Brain pericyte (primary cell): ENCODE measurements around the gene KCNN3.

Experiments used
- DNase-seq: peaks from one replicate; pipeline ENCODE4 v3.0.0-alpha.2; 2012; ENCODE audit warnings: low read depth, low spot score

Gene KCNN3

DNA sequence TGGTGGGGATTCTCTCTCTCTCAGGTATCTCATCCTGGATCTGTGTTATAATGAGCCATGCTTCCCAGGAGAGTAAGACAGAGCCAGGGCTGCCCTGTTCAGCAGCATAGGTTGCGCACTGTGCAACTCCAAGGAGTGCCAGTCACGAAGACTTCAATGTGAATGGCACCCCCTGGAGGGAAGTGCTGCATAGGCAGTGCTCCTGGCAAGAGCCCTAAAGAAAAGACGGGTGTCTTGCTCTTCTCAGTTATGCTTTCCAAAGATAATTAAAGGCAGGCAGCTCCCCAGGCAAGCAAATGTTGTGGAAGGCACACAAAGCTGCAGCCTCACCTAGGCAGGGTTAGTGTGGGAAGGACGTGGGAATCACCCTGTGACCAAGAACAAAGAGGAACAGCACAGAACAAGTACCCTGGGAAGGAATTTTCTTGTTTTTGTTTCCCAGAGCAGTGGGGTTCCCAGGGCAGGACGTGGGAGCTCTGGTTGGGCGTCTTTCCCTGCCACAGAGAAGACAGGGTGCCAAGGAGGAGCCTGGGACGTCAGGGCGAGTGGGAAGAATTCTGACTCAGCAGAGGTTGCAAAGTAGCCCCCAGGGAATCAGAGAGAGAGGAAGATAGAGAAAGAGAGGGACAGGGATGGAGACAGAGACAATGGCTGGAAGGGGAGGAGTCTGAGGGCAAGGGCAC is 120.9 kb downstream of the KCNN3 start:
- DNase-seq = no peak

DNA sequence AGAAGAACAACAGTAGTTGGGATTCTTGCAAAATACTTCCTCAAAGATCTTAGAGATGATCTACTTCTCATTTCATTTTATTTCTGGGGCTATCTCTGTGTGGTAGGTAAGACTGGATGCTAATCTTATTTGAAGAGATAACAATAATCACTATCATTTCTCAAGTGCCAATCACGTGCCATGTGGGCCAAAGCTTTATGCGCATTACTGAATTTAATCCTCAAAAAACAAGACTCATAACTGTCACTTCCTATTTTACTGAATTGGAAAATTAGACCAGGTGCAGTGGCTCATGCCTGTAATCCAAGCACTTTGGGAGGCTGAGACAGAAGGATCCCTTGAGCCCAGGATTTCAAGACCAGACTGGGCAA is 121.7 kb downstream of the KCNN3 start:
- no peak for DNase-seq

DNA sequence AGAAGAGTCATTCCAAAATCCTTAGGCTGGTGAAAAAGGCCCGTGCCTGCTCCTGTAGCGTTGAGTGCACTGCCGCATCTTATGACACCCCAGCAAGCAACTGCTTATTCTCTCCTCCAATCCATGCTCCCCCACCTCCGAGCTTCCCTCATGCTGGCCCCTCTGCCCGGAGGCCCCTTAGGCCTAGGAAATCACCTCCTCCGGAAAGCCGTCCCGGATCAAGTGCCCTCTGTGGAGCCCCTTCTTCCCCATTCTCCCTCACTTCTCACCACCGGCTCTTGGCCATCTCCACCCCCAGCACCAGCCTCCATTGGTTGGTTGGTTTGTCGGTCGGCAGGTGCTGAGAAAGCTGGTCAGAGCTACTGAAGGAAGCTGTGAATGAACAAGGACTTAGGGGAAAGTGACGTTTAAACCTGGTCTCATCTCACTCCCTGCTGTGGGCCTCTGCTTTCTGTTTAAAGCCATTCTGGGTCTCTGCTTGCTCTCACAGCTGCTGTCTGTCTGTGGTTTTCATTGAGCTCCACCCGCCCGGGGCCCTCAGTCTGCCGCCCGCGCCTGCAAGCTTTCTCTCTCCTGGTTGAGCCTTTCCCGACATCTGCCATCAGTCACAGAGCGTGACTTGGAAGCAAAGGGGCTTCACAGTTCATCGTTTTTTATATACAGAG is 122.2 kb downstream of the KCNN3 start:
- no peak for DNase-seq

DNA sequence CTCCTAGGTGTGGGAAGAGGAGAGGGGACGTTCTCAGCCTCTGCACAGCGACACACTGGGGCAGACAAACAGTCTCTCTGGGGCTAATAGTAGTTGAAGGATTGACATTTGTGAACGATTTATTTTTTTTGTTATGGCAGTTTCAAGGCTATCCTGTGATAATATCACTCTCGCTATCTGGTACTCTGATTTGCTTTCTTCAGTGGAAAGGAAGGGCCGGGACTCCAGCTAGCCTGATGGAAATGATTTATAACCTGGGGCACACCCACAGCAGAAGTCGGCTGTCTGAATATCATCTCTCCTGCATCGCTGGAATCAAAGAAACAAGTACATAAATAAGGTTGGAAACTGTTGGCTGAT is 122.7 kb downstream of the KCNN3 start:
- no peak for DNase-seq

DNA sequence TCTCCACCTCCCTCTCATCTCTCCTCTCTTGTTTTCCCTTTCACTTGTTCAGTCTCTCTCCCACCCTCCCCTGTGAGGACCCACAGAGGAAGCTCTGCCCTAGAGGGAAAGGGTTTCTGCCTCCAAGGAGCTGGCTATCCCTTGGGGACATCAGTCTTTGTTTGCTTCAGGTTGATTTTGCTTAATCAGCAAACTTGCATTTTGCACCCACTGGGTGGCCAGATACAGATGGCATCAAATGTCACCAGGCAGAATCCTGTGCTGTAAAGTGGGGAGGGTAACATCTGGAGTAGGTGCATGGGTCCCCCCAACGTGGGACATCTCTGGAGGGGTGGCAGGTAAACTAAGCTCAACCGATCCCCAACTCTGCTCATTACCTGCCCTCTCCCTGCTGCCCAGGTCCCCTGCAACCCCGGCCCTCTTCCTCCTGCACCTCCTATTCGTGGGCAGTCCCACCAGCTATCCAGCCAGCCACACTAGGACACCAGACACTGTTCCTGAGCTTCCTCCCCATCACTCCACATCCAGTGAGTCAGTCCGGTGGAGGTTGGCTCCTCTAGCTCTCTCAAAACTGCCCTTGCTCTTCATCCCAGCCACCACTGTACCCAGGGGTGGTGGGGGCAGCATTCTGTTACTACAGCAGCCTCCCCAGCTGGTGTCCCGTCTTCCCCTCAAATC is 123.3 kb downstream of the KCNN3 start:
- no peak for DNase-seq

DNA sequence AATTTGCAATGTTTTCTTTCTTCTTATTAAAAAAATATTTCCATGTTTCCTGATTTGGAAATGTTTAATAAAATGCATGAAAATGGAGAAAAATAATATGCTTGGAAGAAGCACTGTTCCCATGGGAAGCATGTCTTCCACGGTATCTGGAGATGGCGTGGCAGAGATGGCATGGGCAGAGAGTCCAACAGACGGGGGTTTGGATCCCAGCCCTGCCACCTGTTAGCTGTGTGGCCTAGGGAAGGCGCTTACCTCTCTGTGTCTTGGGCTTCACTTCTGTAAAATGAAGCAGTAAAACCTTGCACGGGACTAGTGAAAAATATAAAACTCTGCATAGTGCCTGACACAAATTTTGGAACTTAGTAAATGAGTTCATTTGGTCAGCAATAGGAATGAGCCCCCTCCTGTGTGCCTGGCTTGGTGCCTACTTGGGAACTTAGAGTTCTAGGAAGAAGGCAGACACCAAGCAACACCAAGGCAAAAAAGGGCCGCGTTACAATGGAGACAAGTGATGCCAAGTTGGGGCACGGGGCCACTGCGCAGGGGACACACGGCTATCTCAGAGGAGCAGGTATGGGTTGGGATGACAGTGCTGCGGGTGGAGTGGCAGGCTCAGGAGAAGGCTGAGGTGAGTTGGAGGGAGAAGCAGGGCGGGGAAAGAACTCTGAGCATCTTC is 124.2 kb downstream of the KCNN3 start:
- no peak for DNase-seq

DNA sequence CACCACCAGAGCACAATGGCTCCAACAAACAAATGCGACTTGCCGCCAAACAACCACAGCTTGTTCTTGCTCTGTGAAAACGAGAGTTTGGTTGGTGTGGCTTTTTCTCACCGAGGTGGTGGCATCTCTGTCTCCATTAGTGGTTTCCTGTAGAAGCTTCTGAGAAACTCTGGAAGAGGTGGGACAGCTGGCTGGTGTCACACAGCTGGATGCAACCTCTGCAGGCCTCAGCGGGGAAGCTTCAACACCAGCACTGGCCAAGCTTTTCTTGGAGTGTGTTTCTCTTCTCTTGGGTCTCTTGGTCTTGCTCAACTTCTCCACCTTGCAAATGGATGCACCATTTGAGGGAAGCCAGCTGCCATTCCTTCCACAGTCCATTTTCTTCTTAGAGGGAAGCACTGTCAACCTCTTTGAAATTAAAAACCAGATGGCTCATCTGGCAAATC is 124.8 kb downstream of the KCNN3 start:
- no peak for DNase-seq

DNA sequence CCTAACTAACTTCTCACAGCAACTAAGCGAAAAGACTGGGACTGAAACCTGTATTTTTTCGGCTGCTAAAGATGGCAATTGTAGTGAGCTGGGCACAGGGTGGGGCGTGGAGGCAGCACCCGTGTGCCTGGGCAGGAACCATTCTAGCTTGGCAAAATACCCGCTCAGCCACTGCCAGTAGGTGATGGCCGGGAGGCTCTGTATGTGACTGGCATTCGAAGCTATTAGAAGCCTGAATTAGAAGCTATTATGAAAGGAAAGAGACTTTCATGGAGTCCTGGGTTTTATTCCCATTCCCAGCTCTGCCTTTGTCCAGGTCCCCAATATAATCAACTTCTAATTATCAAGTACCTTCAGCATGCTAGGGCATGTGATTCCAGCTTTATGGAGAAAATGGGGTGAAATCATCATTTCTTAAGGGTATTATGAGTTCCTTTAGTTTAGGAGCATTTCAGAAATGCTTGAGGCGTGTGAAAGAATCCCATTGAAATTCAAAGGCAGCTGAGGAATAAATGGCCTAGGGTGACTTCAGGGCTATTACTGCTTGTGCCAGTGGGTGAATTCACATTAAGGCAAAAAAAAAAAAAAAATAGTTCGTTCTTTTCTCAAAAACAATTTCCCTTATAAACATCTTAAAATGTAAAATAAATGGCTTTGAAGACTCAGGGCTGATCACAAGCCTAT is 125.6 kb downstream of the KCNN3 start:
- DNase-seq = no peak

DNA sequence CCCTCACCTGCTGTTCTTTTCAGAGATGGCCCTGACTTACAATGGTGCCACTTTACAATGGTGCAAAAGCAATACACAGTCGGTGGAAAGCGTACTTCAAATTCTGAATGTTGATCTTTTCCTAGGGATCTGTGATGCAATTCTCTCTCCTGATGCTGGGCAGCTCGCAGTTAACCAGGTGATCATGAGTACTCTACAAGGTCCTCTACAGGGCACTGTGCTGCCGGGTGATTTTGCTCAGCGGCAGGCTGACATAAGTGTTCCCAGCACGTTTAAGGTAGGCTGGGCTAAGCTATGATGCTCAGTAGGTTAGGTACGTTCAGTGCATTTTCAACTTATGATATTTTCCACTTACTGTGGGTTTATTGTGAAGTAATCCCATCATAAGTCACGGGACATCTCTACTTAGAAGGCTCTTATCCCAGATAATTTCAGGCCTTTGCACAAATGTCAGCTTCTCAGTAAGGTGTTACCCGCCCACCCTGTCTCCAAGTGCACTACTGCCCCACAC is 126.5 kb downstream of the KCNN3 start:
- no peak for DNase-seq

DNA sequence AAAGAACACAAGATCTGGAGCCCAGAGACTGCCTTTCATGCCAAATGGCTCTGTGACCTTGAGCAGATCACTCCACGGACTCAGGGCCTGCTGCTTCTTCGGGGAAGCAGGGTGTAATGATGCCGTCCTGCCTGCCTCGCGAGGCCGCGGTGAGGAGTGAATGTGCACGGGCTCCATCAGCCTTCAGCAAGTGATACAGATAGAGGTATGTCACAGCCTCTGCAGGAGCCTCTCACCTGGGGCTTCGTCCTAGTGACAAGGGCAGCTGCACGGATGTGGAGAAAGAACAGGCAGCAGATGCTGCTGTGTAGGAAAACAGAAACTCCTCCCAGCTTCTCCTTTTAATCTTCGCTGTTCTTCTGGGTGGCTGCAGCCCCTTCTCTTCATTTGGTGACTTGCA is 127.5 kb downstream of the KCNN3 start:
- no peak for DNase-seq

DNA sequence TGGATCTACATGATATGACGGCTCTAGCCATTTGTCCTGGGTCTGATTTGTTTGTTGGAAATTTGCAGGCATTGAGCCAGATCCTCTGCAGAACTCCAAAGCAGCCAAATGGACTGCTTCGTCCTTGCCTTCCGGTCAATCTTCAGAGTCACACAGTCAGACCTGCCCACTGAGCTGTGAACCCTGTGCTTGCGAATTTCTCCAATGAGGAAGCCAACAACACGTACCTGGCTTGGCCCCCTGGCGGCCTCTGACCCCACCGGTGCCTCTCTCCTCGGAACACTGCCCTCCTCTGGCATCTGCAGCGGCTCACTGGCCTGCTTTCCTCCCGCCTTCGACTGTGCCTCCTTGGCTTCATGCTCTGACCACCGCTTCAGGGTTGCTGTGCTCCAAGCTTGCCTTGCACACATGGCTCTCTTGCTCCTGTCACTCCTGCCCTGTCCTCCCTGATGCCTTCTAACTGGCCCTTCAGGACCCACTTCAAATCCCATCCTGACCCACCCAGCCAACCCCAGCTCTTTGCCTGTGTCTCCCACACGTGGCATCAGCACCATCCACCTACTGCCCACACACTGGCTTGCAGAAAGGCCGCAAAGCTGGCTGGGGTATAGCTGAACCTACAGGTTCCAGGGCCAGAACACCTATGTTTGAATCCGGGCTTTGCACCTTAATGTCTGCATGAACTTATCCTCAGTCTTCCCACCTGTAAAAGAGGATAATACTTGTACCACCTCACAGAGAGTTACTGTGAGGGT is 128.2 kb downstream of the KCNN3 start:
- DNase-seq = no peak

DNA sequence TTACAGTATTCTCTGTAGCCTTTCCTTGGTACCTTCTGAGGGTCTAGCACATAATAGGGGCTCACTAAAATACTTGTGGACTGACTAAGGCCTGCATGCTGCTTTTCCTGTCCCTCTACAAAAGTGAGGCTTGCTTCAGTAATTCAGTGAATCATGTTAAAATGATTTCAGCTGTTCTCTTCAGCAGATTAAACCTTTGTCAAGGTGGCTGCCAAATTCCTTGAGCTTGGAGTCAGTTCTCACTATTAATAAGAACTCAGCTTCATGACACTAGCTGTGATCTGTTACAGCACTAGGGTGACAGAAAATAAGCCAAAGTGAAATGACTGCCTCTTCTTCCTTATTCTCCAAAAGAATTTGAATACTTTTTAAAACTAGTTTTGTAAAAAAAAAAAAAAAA is 128.8 kb downstream of the KCNN3 start:
- DNase-seq = no peak

DNA sequence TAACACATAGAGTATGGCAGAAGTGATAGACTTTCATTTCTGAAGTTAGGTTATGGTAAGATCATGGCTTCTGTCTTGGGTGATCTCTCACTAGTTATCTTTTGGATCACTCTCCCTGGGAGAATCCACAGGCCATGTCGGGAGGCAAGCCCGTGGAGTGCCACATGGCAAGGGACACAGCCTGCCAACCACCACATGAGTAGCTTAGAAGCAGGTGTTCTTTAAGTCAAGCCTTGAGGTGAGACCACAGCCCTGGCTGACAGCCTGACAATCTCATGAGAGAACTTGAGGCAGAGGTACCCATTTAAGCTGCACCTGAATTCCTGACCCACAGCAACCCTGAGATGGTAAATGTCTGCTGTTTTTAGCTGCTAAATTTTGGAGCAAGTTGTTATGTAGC is 130.4 kb downstream of the KCNN3 start:
- DNase-seq = no peak

DNA sequence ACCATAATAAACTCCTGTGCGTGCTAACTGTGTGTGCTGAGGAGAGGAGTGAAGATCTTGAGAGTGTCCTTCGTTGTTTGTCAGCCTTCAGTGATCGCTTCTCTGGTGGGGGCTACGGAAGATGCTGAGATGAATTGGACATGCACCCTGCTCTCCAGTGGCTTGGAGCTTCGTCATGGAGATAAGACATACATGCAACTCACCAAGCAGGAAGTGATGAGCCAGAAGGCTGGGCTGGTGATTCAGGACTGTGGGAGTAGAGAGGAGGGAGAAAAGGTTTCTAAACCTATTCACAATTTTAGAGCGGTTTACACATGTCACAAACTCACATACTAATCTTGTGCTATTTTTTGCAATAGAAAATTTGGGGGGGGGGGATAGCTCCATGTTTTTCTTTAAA is 133.2 kb downstream of the KCNN3 start:
- DNase-seq = no peak

DNA sequence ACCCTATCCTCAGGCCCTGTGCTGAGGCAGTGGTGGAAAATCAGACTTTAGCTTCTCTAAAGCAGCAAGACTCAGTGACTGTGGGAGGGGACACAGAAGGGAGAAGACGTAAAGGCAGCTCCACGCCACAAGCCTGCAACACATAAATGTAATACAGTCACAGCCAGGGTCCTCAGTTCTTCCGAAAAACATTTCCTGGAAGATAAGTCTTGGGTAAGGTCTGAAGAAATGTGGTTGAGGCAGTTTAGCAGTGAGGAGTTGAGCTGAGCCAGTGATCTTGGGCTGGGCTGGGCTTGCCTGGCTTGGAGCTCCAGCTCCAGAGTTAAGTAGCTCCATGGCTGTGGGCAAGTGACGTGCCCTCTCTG is 134.3 kb downstream of the KCNN3 start:
- DNase-seq = no peak

DNA sequence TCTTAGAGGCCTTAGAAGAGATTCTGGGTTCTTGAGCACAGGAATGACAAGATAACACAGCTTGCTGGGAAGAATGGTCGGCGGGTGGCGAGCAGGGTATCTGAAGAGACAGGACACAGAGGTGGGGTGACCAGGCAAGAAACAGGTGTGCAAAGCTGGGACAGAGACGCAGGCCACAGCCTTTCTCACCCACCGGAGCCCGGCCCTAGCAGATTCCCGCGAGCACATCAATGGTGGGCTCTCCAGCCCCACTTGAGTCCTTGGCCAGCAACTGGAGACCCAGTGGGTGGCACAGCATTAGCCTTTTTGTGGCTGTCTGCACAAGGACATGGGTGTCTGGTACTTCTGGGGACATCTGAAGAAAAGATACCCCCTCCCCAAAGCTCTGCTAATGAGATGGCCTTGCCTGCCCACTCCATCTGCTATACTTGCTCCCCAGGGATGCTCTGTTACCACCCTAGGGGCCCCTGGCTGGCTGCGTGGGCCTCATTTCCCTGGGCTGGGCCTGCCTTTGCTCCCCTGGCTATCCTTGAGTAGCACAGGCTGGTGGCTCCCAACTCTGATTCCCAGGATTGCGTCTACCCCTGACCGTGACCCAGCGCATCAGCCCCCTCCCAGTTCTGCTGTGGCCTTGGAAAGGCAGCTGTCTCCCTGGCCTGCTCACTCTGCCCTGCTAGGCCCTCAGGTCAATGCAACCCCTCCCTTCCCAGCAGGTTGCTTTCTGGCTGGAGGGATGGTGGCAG is 134.8 kb downstream of the KCNN3 start:
- DNase-seq = no peak

DNA sequence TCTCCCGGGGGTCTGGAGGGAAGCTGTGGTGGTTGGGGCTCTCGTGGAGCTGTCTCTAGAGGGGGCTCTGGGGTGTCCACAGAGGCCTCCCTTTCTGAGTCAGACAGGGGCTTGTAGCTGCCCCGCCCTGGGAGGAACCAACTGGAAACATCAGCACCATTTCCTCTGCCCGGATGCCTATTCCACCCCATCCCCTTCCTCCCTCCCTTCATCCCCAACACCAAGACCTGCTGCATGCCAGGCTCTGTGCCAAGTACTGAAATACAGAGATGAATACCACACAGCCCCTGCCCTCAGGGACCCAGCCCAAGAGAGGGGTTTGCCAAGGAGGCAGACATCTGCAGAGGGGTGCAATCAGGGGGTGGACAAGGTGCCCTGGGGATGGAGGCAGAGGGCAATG is 136.5 kb downstream of the KCNN3 start:
- DNase-seq = no peak

DNA sequence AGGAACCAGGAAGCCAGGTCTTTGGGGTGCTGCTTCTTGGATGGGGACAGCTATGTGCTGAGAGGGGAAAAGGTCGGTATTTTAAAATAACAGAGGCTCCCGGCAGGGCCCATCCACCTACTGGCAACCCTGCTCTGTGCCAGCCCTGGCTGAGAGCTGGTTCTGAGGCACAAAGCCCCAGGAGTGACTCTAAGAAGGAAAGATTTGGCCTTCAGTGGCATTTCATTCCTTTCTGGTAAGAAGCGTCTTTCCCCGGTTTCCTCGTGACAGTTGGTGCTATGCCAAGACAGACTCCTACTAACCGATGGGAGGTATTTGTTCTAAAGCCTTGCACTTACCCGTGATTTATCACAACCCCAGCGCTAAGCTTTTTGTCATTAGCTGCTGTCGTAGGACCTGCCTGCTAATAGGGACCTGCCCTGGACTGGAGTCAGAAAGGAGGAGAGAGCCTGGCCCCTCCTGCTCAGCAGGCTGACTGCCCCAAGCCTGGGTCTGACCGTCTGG is 139.0 kb downstream of the KCNN3 start:
- DNase-seq = no peak

DNA sequence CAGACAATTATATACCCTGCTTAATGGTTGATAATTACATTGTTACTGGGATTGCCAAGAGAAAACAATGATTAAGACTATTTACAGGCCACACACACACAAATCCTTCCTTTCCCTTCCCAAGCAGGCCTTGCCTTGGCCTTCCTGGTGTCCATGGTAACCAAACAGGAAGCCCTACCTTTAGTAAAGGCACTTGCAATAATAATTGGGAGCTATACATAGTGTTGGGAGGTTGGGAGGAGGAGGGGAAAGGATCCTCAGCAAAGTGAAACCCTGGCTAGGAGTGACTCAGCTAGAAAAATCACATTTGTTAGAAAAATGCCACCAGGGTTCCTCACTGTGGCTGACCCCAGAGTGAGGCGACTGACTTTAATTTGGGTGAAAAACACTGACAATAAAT is 139.8 kb downstream of the KCNN3 start:
- DNase-seq = no peak

DNA sequence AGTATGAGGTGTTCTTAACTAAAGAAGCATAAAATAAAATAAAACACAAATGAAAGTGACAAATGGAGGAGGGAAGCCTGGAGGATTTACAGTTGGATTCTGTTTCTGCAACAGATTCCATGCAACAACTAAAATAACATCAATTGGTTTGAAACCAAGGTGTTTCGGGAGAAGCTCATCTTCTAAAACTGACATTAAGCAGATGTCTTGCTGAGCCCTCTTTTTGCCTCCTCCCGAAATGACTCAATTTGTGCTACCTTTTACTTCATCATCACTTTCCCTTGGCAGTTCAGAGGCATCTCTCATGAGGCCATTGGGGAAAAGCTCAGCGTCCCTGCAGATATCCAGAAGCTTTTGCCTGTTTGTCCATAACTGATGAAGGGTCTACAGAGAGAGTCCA is 140.5 kb downstream of the KCNN3 start:
- DNase-seq = no peak
